Glutamatergic neuron (in vitro differentiated cells): ENCODE measurements around the gene DSE. TPM values are rescaled to one million over a fixed set of nuclear protein-coding genes. Genes with fewer than 3 reads are reported as not detected.

Source experiments
- DNase-seq: peaks from one replicate; pipeline ENCODE4 v3.0.0; 2022
- H3K27ac Mint-ChIP-seq: one replicate; pipeline ENCODE4 v1.8.0; 2020; ENCODE audit warnings: mild to moderate bottlenecking, mixed read lengths, inconsistent platforms; ENCODE audit not compliant: unreplicated experiment
- H3K27me3 Mint-ChIP-seq: one replicate; pipeline ENCODE4 v1.8.0; 2020; ENCODE audit warnings: mild to moderate bottlenecking, moderate library complexity, mixed read lengths, inconsistent platforms; ENCODE audit not compliant: unreplicated experiment
- H3K36me3 Mint-ChIP-seq: one replicate; pipeline ENCODE4 v1.8.0; 2020; ENCODE audit warnings: mild to moderate bottlenecking, mixed read lengths, inconsistent platforms; ENCODE audit not compliant: unreplicated experiment
- H3K4me1 Mint-ChIP-seq: one replicate; pipeline ENCODE4 v1.8.0; 2020; ENCODE audit warnings: mild to moderate bottlenecking, low read depth, mixed read lengths, inconsistent platforms; ENCODE audit not compliant: unreplicated experiment
- H3K4me3 Mint-ChIP-seq: one replicate; pipeline ENCODE4 v1.8.0; 2020; ENCODE audit warnings: mild to moderate bottlenecking, mixed read lengths, inconsistent platforms; ENCODE audit not compliant: unreplicated experiment
- H3K9me3 Mint-ChIP-seq: one replicate; pipeline ENCODE4 v1.8.0; 2020; ENCODE audit warnings: mild to moderate bottlenecking, moderate library complexity, mixed read lengths, inconsistent platforms; ENCODE audit not compliant: unreplicated experiment
- total RNA-seq: library from RNA; stranded (reverse); fragmentation: NEBNext Ultra II Directional; extraction: Animal tissue kit (Norgen Biotek cat#: 25700); gene quantifications from one replicate; pipeline ENCODE4 v1.2.1, GENCODE V29; 2021; ENCODE audit not compliant: unreplicated experiment
- TF ChIP-seq, protein P1 (sequence below): fragments of 200-600 bp; sonication (generic); IDR thresholded peaks from one replicate; pipeline ENCODE4 v1.5.0; 2021; ENCODE audit not compliant: partially characterized antibody, unreplicated experiment

DSE gene
- total RNA-seq, 1 donor from 2014 or later = 12.0 TPM

GRCh38 chr6:116352515-116353471, 18.0 kb upstream of the DSE start:
- DNase-seq = no peak
- TF ChIP-seq, protein P1, sequence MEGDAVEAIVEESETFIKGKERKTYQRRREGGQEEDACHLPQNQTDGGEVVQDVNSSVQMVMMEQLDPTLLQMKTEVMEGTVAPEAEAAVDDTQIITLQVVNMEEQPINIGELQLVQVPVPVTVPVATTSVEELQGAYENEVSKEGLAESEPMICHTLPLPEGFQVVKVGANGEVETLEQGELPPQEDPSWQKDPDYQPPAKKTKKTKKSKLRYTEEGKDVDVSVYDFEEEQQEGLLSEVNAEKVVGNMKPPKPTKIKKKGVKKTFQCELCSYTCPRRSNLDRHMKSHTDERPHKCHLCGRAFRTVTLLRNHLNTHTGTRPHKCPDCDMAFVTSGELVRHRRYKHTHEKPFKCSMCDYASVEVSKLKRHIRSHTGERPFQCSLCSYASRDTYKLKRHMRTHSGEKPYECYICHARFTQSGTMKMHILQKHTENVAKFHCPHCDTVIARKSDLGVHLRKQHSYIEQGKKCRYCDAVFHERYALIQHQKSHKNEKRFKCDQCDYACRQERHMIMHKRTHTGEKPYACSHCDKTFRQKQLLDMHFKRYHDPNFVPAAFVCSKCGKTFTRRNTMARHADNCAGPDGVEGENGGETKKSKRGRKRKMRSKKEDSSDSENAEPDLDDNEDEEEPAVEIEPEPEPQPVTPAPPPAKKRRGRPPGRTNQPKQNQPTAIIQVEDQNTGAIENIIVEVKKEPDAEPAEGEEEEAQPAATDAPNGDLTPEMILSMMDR = no peak
- Mint-ChIP-seq H3K36me3 (no peaks in the 10 kb centered on the region), H3K27me3 (peaks cover 1% of the 10 kb centered on the region), H3K4me1 (no peaks in the 10 kb centered on the region), H3K4me3 (no peak overlapping the region), H3K27ac (no peak overlapping the region), H3K9me3 (peaks cover 3% of the 10 kb centered on the region)

GRCh38 chr6:116354236-116354635, 16.5 kb upstream of the DSE start:
- Mint-ChIP-seq H3K9me3 (no peaks in the 10 kb centered on the region), H3K27me3 (no peaks in the 10 kb centered on the region), H3K4me1 (no peaks in the 10 kb centered on the region), H3K27ac (no peak overlapping the region), H3K36me3 (no peaks in the 10 kb centered on the region), H3K4me3 (no peak overlapping the region)
- TF ChIP-seq, protein P1 = no peak
- no peak for DNase-seq

DNA sequence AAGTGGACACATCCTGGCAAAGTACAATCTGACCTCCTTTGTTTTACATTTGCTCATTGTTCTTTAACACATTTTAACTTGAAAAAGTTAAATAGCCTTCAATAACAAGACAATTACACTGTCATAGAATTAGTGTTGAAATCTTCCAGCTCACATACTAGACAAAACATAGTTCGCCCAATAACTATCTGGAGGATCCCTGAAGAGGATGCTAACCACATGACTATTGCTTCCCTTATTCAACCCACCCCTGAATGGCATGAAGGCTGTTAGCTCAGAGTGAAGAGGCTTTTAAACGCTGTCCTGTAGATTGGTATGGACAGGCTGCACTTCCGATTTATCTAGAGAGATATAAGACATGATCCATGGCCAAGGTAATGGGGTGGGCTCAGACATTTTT, 15.0 kb upstream of the DSE start:
- no peaks in the 10 kb centered on the region for H3K27me3 Mint-ChIP-seq
- TF ChIP-seq, protein P1 = no peak
- H3K36me3 Mint-ChIP-seq = no peaks in the 10 kb centered on the region
- no peaks in the 10 kb centered on the region for H3K4me1 Mint-ChIP-seq
- no peaks in the 10 kb centered on the region for H3K9me3 Mint-ChIP-seq
- DNase-seq = no peak
- no peak overlapping the region for H3K4me3 Mint-ChIP-seq
- no peak overlapping the region for H3K27ac Mint-ChIP-seq

- H3K36me3 Mint-ChIP-seq = no peaks in the 10 kb centered on the region
- TF ChIP-seq, protein P1 = no peak
- no peaks in the 10 kb centered on the region for H3K4me1 Mint-ChIP-seq
- H3K4me3 Mint-ChIP-seq = no peak overlapping the region
- no peaks in the 10 kb centered on the region for H3K9me3 Mint-ChIP-seq
- no peak for DNase-seq
- no peak overlapping the region for H3K27ac Mint-ChIP-seq
- H3K27me3 Mint-ChIP-seq = no peaks in the 10 kb centered on the region
Observed at GRCh38 chr6:116359131-116359530, 11.6 kb upstream of the DSE start.

- no peaks in the 10 kb centered on the region for H3K9me3 Mint-ChIP-seq
- H3K36me3 Mint-ChIP-seq = no peaks in the 10 kb centered on the region
- no peak overlapping the region for H3K27ac Mint-ChIP-seq
- no peaks in the 10 kb centered on the region for H3K4me1 Mint-ChIP-seq
- H3K27me3 Mint-ChIP-seq = no peaks in the 10 kb centered on the region
- no peak overlapping the region for H3K4me3 Mint-ChIP-seq
- DNase-seq = no peak
- TF ChIP-seq, protein P1 = no peak
Observed at GRCh38 chr6:116359835-116360234, 10.9 kb upstream of the DSE start.
